Esophagus muscularis mucosa (tissue), 4 donors: Measurements from ENCODE around the gene FAM8A1. TPM values are rescaled to one million over a fixed set of nuclear protein-coding genes. Genes with fewer than 3 reads are reported as not detected.

Source experiments
- DNase-seq: peaks from one replicate; pipeline ENCODE4 v3.0.0-alpha.2; 2017; ENCODE audit errors: extremely low spot score
- H3K27ac ChIP-seq, 4 donors: fragments of 200-600 bp; sonication (generic); replicated peaks in 1 of 4; 1 replicate in 3 of 4; 2 replicates in 1 of 4; pipeline ENCODE4 v1.5.1; 2016 to 2019; ENCODE audit warnings: mild to moderate bottlenecking in 1 of 4
- H3K27me3 ChIP-seq, 4 donors: fragments of 200-600 bp; sonication (generic); one replicate each; pipeline versions ENCODE4 v1.5.1 to v1.6.0; 2016 to 2019
- H3K36me3 ChIP-seq, 4 donors: fragments of 200-600 bp; sonication (generic); one replicate each; pipeline ENCODE4 v1.5.1; 2016 to 2019
- H3K4me1 ChIP-seq, 4 donors: fragments of 200-600 bp; sonication (generic); one replicate each; pipeline ENCODE4 v1.5.1; 2016 to 2019
- H3K4me3 ChIP-seq, 4 donors: fragments of 200-600 bp; sonication (generic); 1 replicate in 2 of 4; 2 replicates in 2 of 4; pipeline ENCODE4 v1.5.1; 2016 to 2019; ENCODE audit warnings: mild to moderate bottlenecking in 4 of 4, moderate library complexity in 1 of 4
- H3K9me3 ChIP-seq, 4 donors: fragments of 200-600 bp; sonication (generic); 1 replicate in 3 of 4; 2 replicates in 1 of 4; pipeline ENCODE4 v1.5.1; 2016 to 2019
- EP300 ChIP-seq: sonication (generic); formaldehyde crosslinking; IDR thresholded peaks from one replicate; pipeline ENCODE4 v1.6.1; 2017; ENCODE audit warnings: antibody characterized with exemption
- POLR2A ChIP-seq: fragments of 450-650 bp; IDR thresholded peaks from one replicate; pipeline ENCODE4 v1.6.1; 2017; ENCODE audit warnings: antibody characterized with exemption, moderate library complexity, mild to moderate bottlenecking, low read depth
- POLR2AphosphoS5 ChIP-seq, 2 donors: sonication (generic); formaldehyde crosslinking; IDR thresholded peaks; one replicate each; pipeline ENCODE4 v1.6.1; 2017; ENCODE audit warnings: antibody characterized with exemption in 2 of 2
- WGBS: methylation state at CpG from one replicate; pipeline ENCODE4 v1.1.5; 2018; 5-methylcytosine and 5-hydroxymethylcytosine counted together
- intact Hi-C: fragments of 100-400 bp; cut with DNase I; formaldehyde crosslinking; loops from one replicate; pipeline ENCODE4 v1.15.1; 2023
- total RNA-seq, 4 donors: library from RNA; depleted of rRNA; stranded (reverse); fragments of >200 nt; gene quantifications; one replicate each; pipeline versions ENCODE4 v1.1.0 to v1.2.1, GENCODE V29; 2016
- TF ChIP-seq, protein P1 (sequence below), 3 experiments: fragments of 200-600 bp in 2 of 3; fragments of 450-650 bp in 1 of 3; sonication (generic) in 2 of 3; IDR thresholded peaks; one replicate each; pipeline ENCODE4 v1.5.1; 2017 to 2019; ENCODE audit warnings: antibody characterized with exemption in 3 of 3, mild to moderate bottlenecking in 2 of 3, moderate library complexity in 1 of 3

FAM8A1 gene
- total RNA-seq, 4 donors from 2014 or later, result 36.8 to 58.8 (median 40.9) TPM

DNA sequence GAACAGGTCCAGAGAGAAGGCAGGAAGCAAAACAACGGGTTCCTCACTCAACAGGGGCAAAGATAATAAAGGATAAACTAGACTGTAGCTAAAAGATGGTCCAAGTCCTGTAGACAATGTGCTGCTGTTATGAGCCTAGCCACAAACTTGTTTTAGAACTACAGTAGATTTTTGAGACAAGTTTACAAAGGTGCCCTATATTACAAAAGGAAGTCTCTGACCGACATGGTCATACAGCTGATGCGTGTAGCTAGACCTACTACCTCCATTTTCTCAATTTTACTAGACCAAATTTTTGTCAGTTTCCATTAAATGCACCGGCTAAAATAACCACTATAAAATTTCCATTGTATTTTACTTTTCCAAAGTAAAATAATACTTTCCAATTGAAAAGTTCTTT, 11.9 kb downstream of the FAM8A1 start:
- Histone ChIP-seq H3K27me3 (no peaks in the 10 kb centered on the region), H3K9me3 (no peaks in the 10 kb centered on the region), H3K4me3 (no peak overlapping the region), H3K36me3 (peaks cover 21 to 56% (median 42%) of the 10 kb centered on the region in 4 donors), H3K27ac (no peak overlapping the region), H3K4me1 (no peaks in the 10 kb centered on the region)
- no peak for TF ChIP-seq EP300
- no peak for TF ChIP-seq POLR2A
- TF ChIP-seq, protein P1, sequence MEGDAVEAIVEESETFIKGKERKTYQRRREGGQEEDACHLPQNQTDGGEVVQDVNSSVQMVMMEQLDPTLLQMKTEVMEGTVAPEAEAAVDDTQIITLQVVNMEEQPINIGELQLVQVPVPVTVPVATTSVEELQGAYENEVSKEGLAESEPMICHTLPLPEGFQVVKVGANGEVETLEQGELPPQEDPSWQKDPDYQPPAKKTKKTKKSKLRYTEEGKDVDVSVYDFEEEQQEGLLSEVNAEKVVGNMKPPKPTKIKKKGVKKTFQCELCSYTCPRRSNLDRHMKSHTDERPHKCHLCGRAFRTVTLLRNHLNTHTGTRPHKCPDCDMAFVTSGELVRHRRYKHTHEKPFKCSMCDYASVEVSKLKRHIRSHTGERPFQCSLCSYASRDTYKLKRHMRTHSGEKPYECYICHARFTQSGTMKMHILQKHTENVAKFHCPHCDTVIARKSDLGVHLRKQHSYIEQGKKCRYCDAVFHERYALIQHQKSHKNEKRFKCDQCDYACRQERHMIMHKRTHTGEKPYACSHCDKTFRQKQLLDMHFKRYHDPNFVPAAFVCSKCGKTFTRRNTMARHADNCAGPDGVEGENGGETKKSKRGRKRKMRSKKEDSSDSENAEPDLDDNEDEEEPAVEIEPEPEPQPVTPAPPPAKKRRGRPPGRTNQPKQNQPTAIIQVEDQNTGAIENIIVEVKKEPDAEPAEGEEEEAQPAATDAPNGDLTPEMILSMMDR (IDR thresholded peaks at IDR 0.05), result no peak
- no peak for TF ChIP-seq POLR2AphosphoS5 (IDR thresholded peaks at IDR 0.05)
- intact Hi-C loops, result no loop called here
- DNase-seq, result no peak
- 93% methylated on average over 4 of the region's 4 CpGs for WGBS

- WGBS, result 86% methylated on average over 4 of the region's 4 CpGs
- Histone ChIP-seq H3K4me3 (no peak overlapping the region), H3K36me3 (peaks cover 20 to 52% (median 34%) of the 10 kb centered on the region in 4 donors), H3K27me3 (no peaks in the 10 kb centered on the region), H3K9me3 (no peaks in the 10 kb centered on the region), H3K27ac (no peak overlapping the region), H3K4me1 (no peaks in the 10 kb centered on the region)
- intact Hi-C loops, result no loop called here
- no peak for TF ChIP-seq EP300
- no peak for TF ChIP-seq POLR2AphosphoS5 (IDR thresholded peaks at IDR 0.05)
- TF ChIP-seq, protein P1 (IDR thresholded peaks at IDR 0.05), result no peak
- TF ChIP-seq POLR2A, result no peak
- no peak for DNase-seq
These were observed 15.7 kb downstream of the FAM8A1 start for GRCh38 chr6:17615794-17616193.

GRCh38 chr6:17621003-17621402, 20.9 kb downstream of the FAM8A1 start:
- DNase-seq, result no peak
- Histone ChIP-seq H3K4me3 (no peak overlapping the region), H3K36me3 (peaks cover 21 to 63% (median 47%) of the 10 kb centered on the region in 4 donors), H3K27me3 (no peaks in the 10 kb centered on the region), H3K9me3 (no peaks in the 10 kb centered on the region), H3K27ac (no peak overlapping the region), H3K4me1 (peaks cover 7 to 18% (median 8%) of the 10 kb centered on the region in 4 donors)
- intact Hi-C loops, result no loop called here
- 68% methylated on average over 2 of the region's 2 CpGs for WGBS
- TF ChIP-seq, protein P1 (IDR thresholded peaks at IDR 0.05), result no peak
- TF ChIP-seq POLR2A, result no peak

- no peak for TF ChIP-seq EP300
- no peak for TF ChIP-seq POLR2A
- no peak for TF ChIP-seq POLR2AphosphoS5 (IDR thresholded peaks at IDR 0.05)
- TF ChIP-seq, protein P1 (IDR thresholded peaks at IDR 0.05), result no peak
- Histone ChIP-seq H3K4me1 (peaks cover 7 to 18% (median 8%) of the 10 kb centered on the region in 4 donors), H3K4me3 (no peak overlapping the region), H3K27me3 (no peaks in the 10 kb centered on the region), H3K36me3 (peaks cover 12 to 61% (median 42%) of the 10 kb centered on the region in 4 donors), H3K9me3 (no peaks in the 10 kb centered on the region), H3K27ac (no peak overlapping the region)
- intact Hi-C loops, result no loop called here
- no peak for DNase-seq
- 89% methylated on average over 5 of the region's 5 CpGs for WGBS
These were observed 22.0 kb downstream of the FAM8A1 start for GRCh38 chr6:17622144-17622543.

DNA sequence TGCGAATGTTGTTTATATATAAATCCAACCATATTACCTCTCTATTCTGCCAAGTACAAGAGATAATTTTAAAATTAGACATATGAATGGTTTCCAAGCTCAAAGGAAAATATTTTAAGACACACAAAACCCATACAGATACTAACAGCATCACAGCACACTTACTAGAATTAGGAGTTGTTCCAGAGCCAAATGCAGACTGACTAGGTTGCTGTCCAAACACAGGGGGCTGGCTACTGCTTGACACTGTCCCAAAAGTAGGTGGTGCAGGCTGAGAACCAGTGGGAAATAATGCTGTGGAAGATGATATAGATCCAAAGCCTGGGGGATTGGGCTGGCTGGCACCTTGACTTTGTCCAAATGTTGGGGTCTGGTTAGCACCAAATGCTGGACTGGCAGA, 24.3 kb downstream of the FAM8A1 start:
- TF ChIP-seq POLR2AphosphoS5 (IDR thresholded peaks at IDR 0.05) (no peak), EP300 (no peak), POLR2A (no peak)
- TF ChIP-seq, protein P1 (IDR thresholded peaks at IDR 0.05), result no peak
- Histone ChIP-seq H3K9me3 (no peaks in the 10 kb centered on the region), H3K4me3 (no peak overlapping the region), H3K4me1 (peaks cover 7 to 21% (median 8%) of the 10 kb centered on the region in 4 donors), H3K36me3 (peaks cover 12 to 77% (median 47%) of the 10 kb centered on the region in 4 donors), H3K27me3 (no peaks in the 10 kb centered on the region), H3K27ac (no peak overlapping the region)
- WGBS, result 40% methylated on average over 1 of the region's 1 CpG
- intact Hi-C loops, result no loop called here
- no peak for DNase-seq
